ENCODE measurements around the gene GPR155.

DNA sequence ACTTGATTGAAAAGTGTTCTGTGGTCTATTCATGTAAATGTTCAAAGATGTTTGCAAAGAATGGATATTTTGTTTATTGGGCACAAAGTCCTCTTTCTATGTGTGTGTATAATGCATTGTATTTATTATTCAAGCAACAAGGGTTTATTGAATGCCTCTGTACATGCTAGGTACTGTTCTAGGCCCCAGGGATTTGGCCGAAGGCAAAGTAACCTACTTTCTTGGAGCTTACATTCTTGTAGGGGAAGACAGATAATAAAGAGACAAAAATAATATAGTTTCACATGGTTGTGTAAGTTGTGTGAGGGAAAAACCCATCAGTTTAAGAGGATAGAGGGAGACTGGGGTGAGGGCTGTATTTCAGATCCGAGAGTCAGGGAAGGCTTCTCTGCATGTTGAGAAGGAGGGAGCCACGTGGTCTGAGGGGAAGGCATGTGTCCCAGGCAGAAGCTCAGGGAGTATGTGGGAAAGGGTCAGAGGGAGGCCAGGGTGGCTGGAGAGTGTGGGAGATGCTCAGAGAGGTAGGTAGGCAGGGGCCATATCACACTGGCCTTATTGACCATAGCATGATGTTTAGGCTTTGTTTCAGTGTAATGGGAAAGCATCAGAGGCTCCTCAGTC is 40.4 kb upstream of the GPR155 start:
- TF ChIP-seq, protein P1, sequence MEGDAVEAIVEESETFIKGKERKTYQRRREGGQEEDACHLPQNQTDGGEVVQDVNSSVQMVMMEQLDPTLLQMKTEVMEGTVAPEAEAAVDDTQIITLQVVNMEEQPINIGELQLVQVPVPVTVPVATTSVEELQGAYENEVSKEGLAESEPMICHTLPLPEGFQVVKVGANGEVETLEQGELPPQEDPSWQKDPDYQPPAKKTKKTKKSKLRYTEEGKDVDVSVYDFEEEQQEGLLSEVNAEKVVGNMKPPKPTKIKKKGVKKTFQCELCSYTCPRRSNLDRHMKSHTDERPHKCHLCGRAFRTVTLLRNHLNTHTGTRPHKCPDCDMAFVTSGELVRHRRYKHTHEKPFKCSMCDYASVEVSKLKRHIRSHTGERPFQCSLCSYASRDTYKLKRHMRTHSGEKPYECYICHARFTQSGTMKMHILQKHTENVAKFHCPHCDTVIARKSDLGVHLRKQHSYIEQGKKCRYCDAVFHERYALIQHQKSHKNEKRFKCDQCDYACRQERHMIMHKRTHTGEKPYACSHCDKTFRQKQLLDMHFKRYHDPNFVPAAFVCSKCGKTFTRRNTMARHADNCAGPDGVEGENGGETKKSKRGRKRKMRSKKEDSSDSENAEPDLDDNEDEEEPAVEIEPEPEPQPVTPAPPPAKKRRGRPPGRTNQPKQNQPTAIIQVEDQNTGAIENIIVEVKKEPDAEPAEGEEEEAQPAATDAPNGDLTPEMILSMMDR (conservative IDR thresholded peaks at IDR 0.05; ENCODE audit: low read length): no peak
- no peak for TF ChIP-seq EZH2phosphoT487 (IDR thresholded peaks at IDR 0.05; ENCODE audit: borderline replicate concordance)

Data from Loucy (cell line).